Astrocyte (in vitro differentiated cells and primary cell): ENCODE results near the gene RBM19.

Experiments
- CTCF ChIP-seq: IDR thresholded peaks from 2 replicates; pipeline ENCODE4 v1.5.1; 2011; ENCODE audit warnings: low read depth, mild to moderate bottlenecking, inconsistent platforms, low read length, moderate library complexity; ENCODE audit not compliant: insufficient read depth
- EZH2 ChIP-seq: IDR thresholded peaks from 2 replicates; pipeline ENCODE4 v1.6.1; 2012; ENCODE audit warnings: mild to moderate bottlenecking, low read length, inconsistent platforms; ENCODE audit not compliant: insufficient read depth

GRCh38 chr12:113897406-113897805 lies 68.7 kb downstream of the RBM19 start:
- TF ChIP-seq CTCF (no peak), EZH2 (no peak)
